Upper lobe of left lung (tissue), 4 donors: ENCODE results near the gene AKAP14.

Experiments used
- CTCF ChIP-seq, 6 experiments: fragments of 450-650 bp in 4 of 6; fragments of 200-600 bp in 2 of 6; sonication (generic) in 2 of 6; IDR thresholded peaks; one replicate each; pipeline ENCODE4 v1.5.1; 2016 to 2019; ENCODE audit warnings: antibody characterized with exemption in 6 of 6
- POLR2A ChIP-seq, 4 donors: fragments of 450-650 bp; IDR thresholded peaks; one replicate each; pipeline ENCODE4 v1.5.1; 2016 to 2017; ENCODE audit warnings: antibody characterized with exemption in 4 of 4, mild to moderate bottlenecking in 2 of 4
- POLR2AphosphoS5 ChIP-seq, 2 donors: sonication (generic); formaldehyde crosslinking; IDR thresholded peaks; one replicate each; pipeline ENCODE4 v1.5.1; 2017; ENCODE audit warnings: antibody characterized with exemption in 2 of 2

GRCh38 chrX:119887721-119888425, 7.8 kb upstream of the AKAP14 start:
- peak; percentile 28 to 61 (median 34) for TF ChIP-seq CTCF (IDR thresholded peaks at IDR 0.05)
- TF ChIP-seq POLR2AphosphoS5 (IDR thresholded peaks at IDR 0.05) = no peak
- no peak for TF ChIP-seq POLR2A (IDR thresholded peaks at IDR 0.05)
